HEK293 (cell line): ENCODE data around the gene IGFBP7.
A peak's percentile ranks its signal among the peaks of the same experiment; 100 is the strongest.

ENCODE experiments used
- CTCF ChIA-PET: fragments of 350-600 bp; formaldehyde crosslinking; extraction: SDS; loops from one replicate; lab custom pipeline; 2021; ENCODE audit warnings: antibody characterized with exemption; lab: Yijun Ruan, JAX
- POLR2A ChIA-PET: fragments of 300-600 bp; formaldehyde crosslinking; extraction: SDS; loops from one replicate; lab custom pipeline; 2020; ENCODE audit warnings: antibody characterized with exemption, inconsistent platforms; lab: Yijun Ruan, JAX
- H3K27ac ChIP-seq: fragments of 200-500 bp; sonication (Bioruptor generic); 2 replicates; pipeline ENCODE4 v1.5.1; 2014; ENCODE audit warnings: low read depth, low read length, control low read depth, inconsistent platforms; ENCODE audit errors: extremely low read depth
- H3K36me3 ChIP-seq, 2 experiments: fragments of 200-500 bp in 1 of 2; sonication (Bioruptor generic) in 1 of 2; 1 replicate in 1 of 2; 2 replicates in 1 of 2; pipeline ENCODE4 v1.5.1; 2014 to 2017; ENCODE audit warnings: inconsistent platforms in 2 of 2, low read length in 2 of 2; ENCODE audit not compliant: control insufficient read depth in 2 of 2, insufficient read depth in 1 of 2
- H3K4me1 ChIP-seq: fragments of 200-500 bp; sonication (Bioruptor generic); 2 replicates; pipeline ENCODE4 v1.5.1; 2014; ENCODE audit warnings: mild to moderate bottlenecking, low read length, inconsistent platforms; ENCODE audit not compliant: control insufficient read depth, insufficient read depth
- H3K4me3 ChIP-seq: 2 replicates; pipeline ENCODE4 v1.5.1; 2011; ENCODE audit warnings: low read depth, mild to moderate bottlenecking, control low read depth, low read length, moderate library complexity
- H3K9me3 ChIP-seq: fragments of 200-500 bp; sonication (Bioruptor generic); 2 replicates; pipeline ENCODE4 v1.5.1; 2014; ENCODE audit warnings: low read depth, low read length, inconsistent platforms; ENCODE audit not compliant: control insufficient read depth, insufficient read depth
- IKZF3 ChIP-seq: fragments of 450-650 bp; IDR thresholded peaks from 2 replicates; pipeline ENCODE4 v1.5.0; 2018; ENCODE audit warnings: missing biosample characterization, mild to moderate bottlenecking, missing genetic modification characterization, moderate library complexity
- OSR2 ChIP-seq: fragments of 450-650 bp; formaldehyde crosslinking; IDR thresholded peaks from 2 replicates; pipeline ENCODE4 v1.5.1; 2016; ENCODE audit warnings: missing biosample characterization, missing genetic modification characterization
- TRIM28 ChIP-seq: IDR thresholded peaks from 2 replicates; pipeline ENCODE4 v1.6.1; 2011; ENCODE audit warnings: low read length, control low read depth, borderline replicate concordance
- ZBTB48 ChIP-seq: fragments of 450-650 bp; formaldehyde crosslinking; IDR thresholded peaks from 2 replicates; pipeline ENCODE4 v1.5.1; 2016; ENCODE audit warnings: missing biosample characterization, missing genetic modification characterization
- ZBTB8A ChIP-seq: fragments of 450-650 bp; formaldehyde crosslinking; IDR thresholded peaks from 2 replicates; pipeline ENCODE4 v1.5.1; 2016; ENCODE audit warnings: missing biosample characterization, missing genetic modification characterization
- ZFP69B ChIP-seq: fragments of 450-650 bp; formaldehyde crosslinking; IDR thresholded peaks from 2 replicates; pipeline ENCODE4 v1.5.1; 2016; ENCODE audit warnings: missing biosample characterization, missing genetic modification characterization
- ZIC2 ChIP-seq: fragments of 450-650 bp; formaldehyde crosslinking; IDR thresholded peaks from 2 replicates; pipeline ENCODE4 v1.5.1; 2016; ENCODE audit warnings: missing biosample characterization, missing genetic modification characterization
- ZNF16 ChIP-seq: fragments of 450-650 bp; formaldehyde crosslinking; IDR thresholded peaks from 2 replicates; pipeline ENCODE4 v1.5.1; 2016; ENCODE audit warnings: low read depth, missing biosample characterization, missing genetic modification characterization
- ZNF239 ChIP-seq: fragments of 450-650 bp; formaldehyde crosslinking; IDR thresholded peaks from 2 replicates; pipeline ENCODE4 v1.5.1; 2016; ENCODE audit warnings: missing biosample characterization, missing genetic modification characterization
- ZNF266 ChIP-seq: fragments of 450-650 bp; formaldehyde crosslinking; IDR thresholded peaks from 2 replicates; pipeline ENCODE4 v1.5.1; 2016; ENCODE audit warnings: missing biosample characterization, missing genetic modification characterization, low read depth
- ZNF292 ChIP-seq: fragments of 450-650 bp; formaldehyde crosslinking; IDR thresholded peaks from 2 replicates; pipeline ENCODE4 v1.5.1; 2016; ENCODE audit warnings: low read depth, missing biosample characterization, missing genetic modification characterization, borderline replicate concordance
- ZNF510 ChIP-seq: fragments of 450-650 bp; formaldehyde crosslinking; IDR thresholded peaks from 2 replicates; pipeline ENCODE4 v1.5.1; 2018; ENCODE audit warnings: mild to moderate bottlenecking, missing genetic modification characterization, missing biosample characterization; ENCODE audit not compliant: insufficient replicate concordance
- ZNF571 ChIP-seq: fragments of 450-650 bp; formaldehyde crosslinking; IDR thresholded peaks from 2 replicates; pipeline ENCODE4 v1.5.0; 2017; ENCODE audit warnings: missing biosample characterization, missing genetic modification characterization
- ZNF600 ChIP-seq: fragments of 450-650 bp; formaldehyde crosslinking; IDR thresholded peaks from 2 replicates; pipeline ENCODE4 v1.5.1; 2016; ENCODE audit warnings: missing biosample characterization, missing genetic modification characterization
- ZNF610 ChIP-seq: fragments of 450-650 bp; formaldehyde crosslinking; IDR thresholded peaks from 2 replicates; pipeline ENCODE4 v1.5.1; 2016; ENCODE audit warnings: missing biosample characterization, missing genetic modification characterization, borderline replicate concordance
- ZNF654 ChIP-seq: fragments of 450-650 bp; formaldehyde crosslinking; IDR thresholded peaks from 2 replicates; pipeline ENCODE4 v1.5.1; 2016; ENCODE audit warnings: low read depth, missing biosample characterization, missing genetic modification characterization
- ZNF664 ChIP-seq: fragments of 450-650 bp; formaldehyde crosslinking; IDR thresholded peaks from 2 replicates; pipeline ENCODE4 v1.5.1; 2016; ENCODE audit warnings: missing biosample characterization, missing genetic modification characterization
- ZNF677 ChIP-seq: fragments of 450-650 bp; IDR thresholded peaks from 2 replicates; pipeline ENCODE4 v1.5.0; 2018; ENCODE audit warnings: missing biosample characterization, mild to moderate bottlenecking, missing genetic modification characterization, moderate library complexity
- ZNF843 ChIP-seq: fragments of 450-650 bp; formaldehyde crosslinking; IDR thresholded peaks from 2 replicates; pipeline ENCODE4 v1.5.1; 2016; ENCODE audit warnings: missing biosample characterization, missing genetic modification characterization
- ZSCAN30 ChIP-seq: fragments of 450-650 bp; IDR thresholded peaks from 2 replicates; pipeline ENCODE4 v1.5.1; 2018; ENCODE audit warnings: missing biosample characterization, mild to moderate bottlenecking, missing genetic modification characterization, moderate library complexity
- TF ChIP-seq, protein P1 (sequence below): fragments of 450-650 bp; formaldehyde crosslinking; IDR thresholded peaks from 2 replicates; pipeline ENCODE4 v1.5.1; 2016; ENCODE audit warnings: missing biosample characterization, missing genetic modification characterization, borderline replicate concordance
- TF ChIP-seq, protein P2 (sequence below): fragments of 450-650 bp; formaldehyde crosslinking; optimal IDR thresholded peaks from 2 replicates; pipeline ENCODE3; 2016; ENCODE audit warnings: missing biosample characterization, mild to moderate bottlenecking, missing genetic modification characterization
- TF ChIP-seq, protein P3 (sequence below): fragments of 450-650 bp; formaldehyde crosslinking; IDR thresholded peaks from 2 replicates; pipeline ENCODE4 v1.5.1; 2016; ENCODE audit warnings: missing biosample characterization, missing genetic modification characterization
- TF ChIP-seq, protein P4 (sequence below): fragments of 450-650 bp; formaldehyde crosslinking; IDR thresholded peaks from 2 replicates; pipeline ENCODE4 v1.5.1; 2016; ENCODE audit warnings: missing biosample characterization, missing genetic modification characterization

IGFBP7 gene

DNA sequence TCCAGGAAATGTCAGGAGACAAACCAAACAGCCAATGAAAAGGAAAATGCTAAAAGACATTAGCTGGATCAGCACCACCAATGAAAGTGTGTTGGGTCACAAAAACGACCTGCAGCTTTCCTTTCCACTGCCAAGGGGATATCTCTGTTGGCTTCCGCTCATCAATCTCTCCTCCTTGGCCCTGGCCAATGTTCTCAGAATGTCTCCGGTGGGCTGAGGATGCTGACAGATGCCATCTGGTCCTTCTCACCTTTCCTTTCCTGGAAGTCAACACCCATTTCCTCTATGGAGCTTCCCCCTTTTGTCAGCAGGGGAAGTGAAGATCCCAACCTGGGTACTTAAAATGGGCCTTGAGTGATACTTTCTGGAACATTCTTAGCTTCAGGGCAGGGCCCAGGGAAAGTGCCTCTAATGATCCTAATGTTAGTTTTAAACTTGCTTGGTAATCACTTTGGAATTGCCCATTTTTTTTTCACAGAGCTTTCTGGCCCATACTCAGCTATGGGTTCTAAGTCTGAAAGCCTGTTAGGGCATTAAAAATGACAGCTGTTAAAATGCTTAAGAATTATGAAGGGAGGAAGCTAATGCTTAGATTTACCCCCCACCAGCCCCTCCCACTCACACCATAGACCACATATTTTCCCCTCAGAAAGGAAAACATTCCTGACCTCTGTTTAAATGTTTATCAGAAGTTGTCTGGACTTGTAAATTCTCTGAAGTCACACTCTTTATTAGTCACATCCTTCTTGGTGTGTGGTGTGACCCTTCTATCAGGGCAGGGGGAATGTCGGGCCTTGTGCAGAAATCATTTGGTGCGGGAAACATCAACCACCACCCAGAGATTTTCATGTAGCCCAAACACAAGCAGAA is 29.2 kb downstream of the IGFBP7 start (continued):
- TF ChIP-seq ZNF654 (no peak), ZNF292 (tag by site-specific recombination) (no peak), ZNF266 (tag by site-specific recombination) (no peak), ZNF239 (tag by site-specific recombination) (no peak), ZNF677 (tag by site-specific recombination) (no peak)
- TF ChIP-seq, protein P1, sequence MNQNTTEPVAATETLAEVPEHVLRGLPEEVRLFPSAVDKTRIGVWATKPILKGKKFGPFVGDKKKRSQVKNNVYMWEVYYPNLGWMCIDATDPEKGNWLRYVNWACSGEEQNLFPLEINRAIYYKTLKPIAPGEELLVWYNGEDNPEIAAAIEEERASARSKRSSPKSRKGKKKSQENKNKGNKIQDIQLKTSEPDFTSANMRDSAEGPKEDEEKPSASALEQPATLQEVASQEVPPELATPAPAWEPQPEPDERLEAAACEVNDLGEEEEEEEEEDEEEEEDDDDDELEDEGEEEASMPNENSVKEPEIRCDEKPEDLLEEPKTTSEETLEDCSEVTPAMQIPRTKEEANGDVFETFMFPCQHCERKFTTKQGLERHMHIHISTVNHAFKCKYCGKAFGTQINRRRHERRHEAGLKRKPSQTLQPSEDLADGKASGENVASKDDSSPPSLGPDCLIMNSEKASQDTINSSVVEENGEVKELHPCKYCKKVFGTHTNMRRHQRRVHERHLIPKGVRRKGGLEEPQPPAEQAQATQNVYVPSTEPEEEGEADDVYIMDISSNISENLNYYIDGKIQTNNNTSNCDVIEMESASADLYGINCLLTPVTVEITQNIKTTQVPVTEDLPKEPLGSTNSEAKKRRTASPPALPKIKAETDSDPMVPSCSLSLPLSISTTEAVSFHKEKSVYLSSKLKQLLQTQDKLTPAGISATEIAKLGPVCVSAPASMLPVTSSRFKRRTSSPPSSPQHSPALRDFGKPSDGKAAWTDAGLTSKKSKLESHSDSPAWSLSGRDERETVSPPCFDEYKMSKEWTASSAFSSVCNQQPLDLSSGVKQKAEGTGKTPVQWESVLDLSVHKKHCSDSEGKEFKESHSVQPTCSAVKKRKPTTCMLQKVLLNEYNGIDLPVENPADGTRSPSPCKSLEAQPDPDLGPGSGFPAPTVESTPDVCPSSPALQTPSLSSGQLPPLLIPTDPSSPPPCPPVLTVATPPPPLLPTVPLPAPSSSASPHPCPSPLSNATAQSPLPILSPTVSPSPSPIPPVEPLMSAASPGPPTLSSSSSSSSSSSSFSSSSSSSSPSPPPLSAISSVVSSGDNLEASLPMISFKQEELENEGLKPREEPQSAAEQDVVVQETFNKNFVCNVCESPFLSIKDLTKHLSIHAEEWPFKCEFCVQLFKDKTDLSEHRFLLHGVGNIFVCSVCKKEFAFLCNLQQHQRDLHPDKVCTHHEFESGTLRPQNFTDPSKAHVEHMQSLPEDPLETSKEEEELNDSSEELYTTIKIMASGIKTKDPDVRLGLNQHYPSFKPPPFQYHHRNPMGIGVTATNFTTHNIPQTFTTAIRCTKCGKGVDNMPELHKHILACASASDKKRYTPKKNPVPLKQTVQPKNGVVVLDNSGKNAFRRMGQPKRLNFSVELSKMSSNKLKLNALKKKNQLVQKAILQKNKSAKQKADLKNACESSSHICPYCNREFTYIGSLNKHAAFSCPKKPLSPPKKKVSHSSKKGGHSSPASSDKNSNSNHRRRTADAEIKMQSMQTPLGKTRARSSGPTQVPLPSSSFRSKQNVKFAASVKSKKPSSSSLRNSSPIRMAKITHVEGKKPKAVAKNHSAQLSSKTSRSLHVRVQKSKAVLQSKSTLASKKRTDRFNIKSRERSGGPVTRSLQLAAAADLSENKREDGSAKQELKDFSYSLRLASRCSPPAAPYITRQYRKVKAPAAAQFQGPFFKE (tag by site-specific recombination): no peak
- TF ChIP-seq, protein P2, sequence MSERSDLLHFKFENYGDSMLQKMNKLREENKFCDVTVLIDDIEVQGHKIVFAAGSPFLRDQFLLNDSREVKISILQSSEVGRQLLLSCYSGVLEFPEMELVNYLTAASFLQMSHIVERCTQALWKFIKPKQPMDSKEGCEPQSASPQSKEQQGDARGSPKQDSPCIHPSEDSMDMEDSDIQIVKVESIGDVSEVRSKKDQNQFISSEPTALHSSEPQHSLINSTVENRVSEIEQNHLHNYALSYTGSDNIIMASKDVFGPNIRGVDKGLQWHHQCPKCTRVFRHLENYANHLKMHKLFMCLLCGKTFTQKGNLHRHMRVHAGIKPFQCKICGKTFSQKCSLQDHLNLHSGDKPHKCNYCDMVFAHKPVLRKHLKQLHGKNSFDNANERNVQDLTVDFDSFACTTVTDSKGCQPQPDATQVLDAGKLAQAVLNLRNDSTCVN: no peak
- TF ChIP-seq, protein P3, sequence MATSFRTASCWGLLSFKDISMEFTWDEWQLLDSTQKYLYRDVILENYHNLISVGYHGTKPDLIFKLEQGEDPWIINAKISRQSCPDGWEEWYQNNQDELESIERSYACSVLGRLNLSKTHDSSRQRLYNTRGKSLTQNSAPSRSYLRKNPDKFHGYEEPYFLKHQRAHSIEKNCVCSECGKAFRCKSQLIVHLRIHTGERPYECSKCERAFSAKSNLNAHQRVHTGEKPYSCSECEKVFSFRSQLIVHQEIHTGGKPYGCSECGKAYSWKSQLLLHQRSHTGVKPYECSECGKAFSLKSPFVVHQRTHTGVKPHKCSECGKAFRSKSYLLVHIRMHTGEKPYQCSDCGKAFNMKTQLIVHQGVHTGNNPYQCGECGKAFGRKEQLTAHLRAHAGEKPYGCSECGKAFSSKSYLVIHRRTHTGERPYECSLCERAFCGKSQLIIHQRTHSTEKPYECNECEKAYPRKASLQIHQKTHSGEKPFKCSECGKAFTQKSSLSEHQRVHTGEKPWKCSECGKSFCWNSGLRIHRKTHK (tag by site-specific recombination): no peak

DNA sequence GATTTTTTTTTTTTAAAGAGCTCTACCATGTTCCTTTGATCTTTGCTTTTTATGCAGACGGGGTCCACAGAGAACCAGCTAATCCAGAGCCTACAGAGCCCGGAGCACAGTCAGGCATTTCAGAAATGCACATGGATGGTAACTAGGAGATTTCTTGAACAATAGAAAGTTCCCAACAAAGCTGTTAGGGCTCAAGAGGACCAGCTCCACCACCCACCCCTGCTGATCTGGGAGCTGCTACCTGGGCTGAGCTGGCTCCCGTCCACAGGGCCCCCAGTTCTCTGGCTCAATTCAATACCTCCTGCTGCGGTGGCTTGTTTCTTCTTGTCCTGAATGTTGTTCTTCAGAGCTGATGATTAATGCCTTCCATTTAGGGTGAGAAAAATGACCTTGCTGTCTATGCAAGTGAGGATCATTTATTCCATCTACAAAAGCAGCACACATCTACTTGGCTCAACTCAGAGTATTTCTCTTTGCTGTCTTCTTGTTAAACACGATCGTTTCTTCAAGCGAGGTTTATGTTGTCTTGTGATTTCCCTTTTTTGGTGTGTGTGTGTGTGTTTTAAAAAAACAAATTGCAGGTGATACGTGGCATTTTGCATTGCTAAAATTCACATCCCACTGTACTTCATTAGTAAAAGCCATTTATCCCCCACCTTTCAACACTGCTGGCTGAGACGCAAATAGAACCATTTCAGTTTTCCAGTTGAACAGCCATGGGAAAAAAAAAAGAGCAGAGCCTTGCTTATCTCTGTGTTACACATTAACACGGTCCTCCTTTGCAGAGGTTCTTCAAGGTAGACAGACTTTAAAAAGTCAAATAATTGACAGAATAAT is 31.3 kb downstream of the IGFBP7 start:
- CTCF ChIA-PET: interaction anchor here (0.8 to 2.2 kb wide), 2 partner anchors 9 to 85 kb away, joined by 3 to 11 read pairs; no protein-coding TSS in a partner anchor
- Histone ChIP-seq H3K36me3 (no peaks in the 10 kb centered on the region), H3K4me3 (peak overlapping the region; percentile 11), H3K27ac (peak overlapping the region; percentile 88), H3K4me1 (peaks cover 15% of the 10 kb centered on the region), H3K9me3 (no peaks in the 10 kb centered on the region)
- POLR2A ChIA-PET: interaction anchor here (0.7 to 1.3 kb wide), 8 partner anchors 11 to 100 kb away, joined by 3 to 9 read pairs (median 4); partner anchors contain the start of genes IGFBP7 and POLR2B
- peak; percentile 91 for TF ChIP-seq TRIM28
- TF ChIP-seq ZBTB8A (tag by site-specific recombination): peak; percentile 84
- TF ChIP-seq ZSCAN30 (tag by site-specific recombination): peak; percentile 23; the same call in 1 of the 2 replicates
- TF ChIP-seq ZIC2 (tag by site-specific recombination): peak; percentile 90
- peak; percentile 76; the same call in 1 of the 2 replicates for TF ChIP-seq IKZF3
- no peak for TF ChIP-seq ZNF510 (tag by site-specific recombination)
- no peak for TF ChIP-seq ZNF664 (tag by site-specific recombination)
- TF ChIP-seq OSR2 (tag by site-specific recombination): peak; percentile 100
- peak; percentile 19; the same call in 1 of the 2 replicates for TF ChIP-seq ZNF610 (tag by site-specific recombination)
- TF ChIP-seq ZNF571 (tag by site-specific recombination): no peak
- TF ChIP-seq ZFP69B (tag by site-specific recombination): 0 out of 2 replicates have a peak, but pooled peaks have one; percentile 67
- TF ChIP-seq, protein P4, sequence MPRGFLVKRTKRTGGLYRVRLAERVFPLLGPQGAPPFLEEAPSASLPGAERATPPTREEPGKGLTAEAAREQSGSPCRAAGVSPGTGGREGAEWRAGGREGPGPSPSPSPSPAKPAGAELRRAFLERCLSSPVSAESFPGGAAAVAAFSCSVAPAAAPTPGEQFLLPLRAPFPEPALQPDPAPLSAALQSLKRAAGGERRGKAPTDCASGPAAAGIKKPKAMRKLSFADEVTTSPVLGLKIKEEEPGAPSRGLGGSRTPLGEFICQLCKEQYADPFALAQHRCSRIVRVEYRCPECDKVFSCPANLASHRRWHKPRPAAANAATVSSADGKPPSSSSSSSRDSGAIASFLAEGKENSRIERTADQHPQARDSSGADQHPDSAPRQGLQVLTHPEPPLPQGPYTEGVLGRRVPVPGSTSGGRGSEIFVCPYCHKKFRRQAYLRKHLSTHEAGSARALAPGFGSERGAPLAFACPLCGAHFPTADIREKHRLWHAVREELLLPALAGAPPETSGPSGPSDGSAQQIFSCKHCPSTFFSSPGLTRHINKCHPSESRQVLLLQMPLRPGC (tag by site-specific recombination): no peak
- 0 out of 2 replicates have a peak, but pooled peaks have one; percentile 28 for TF ChIP-seq ZBTB48 (tag by site-specific recombination)
- peak; percentile 86 for TF ChIP-seq ZNF843 (tag by site-specific recombination)
- TF ChIP-seq ZNF600: peak; percentile 60; the same call in 1 of the 2 replicates
- no peak for TF ChIP-seq ZNF16
